Lower lobe of right lung (tissue), 2 donors: ENCODE measurements around the gene CA10. TPM values are rescaled to one million over a fixed set of nuclear protein-coding genes. Genes with fewer than 3 reads are reported as not detected.

Source experiments
- ATAC-seq, 2 donors: fragments of 200-7000 bp; cut with Tn5 transposase; one replicate each; pipeline ENCODE4 v1.9.1; 2020 to 2022; ENCODE audit warnings: mild to moderate bottlenecking in 2 of 2, moderate library complexity in 2 of 2
- DNase-seq: peaks from one replicate; pipeline ENCODE4 v3.0.0-alpha.2; 2020
- H3K27ac ChIP-seq: fragments of 200-600 bp; one replicate; pipeline ENCODE4 v1.8.0; 2022
- H3K27me3 ChIP-seq: fragments of 200-600 bp; one replicate; pipeline ENCODE4 v1.8.0; 2022; ENCODE audit warnings: low read depth
- H3K36me3 ChIP-seq: fragments of 200-600 bp; one replicate; pipeline ENCODE4 v1.8.0; 2022; ENCODE audit warnings: mild to moderate bottlenecking
- H3K4me1 ChIP-seq: fragments of 200-600 bp; one replicate; pipeline ENCODE4 v1.8.0; 2022
- H3K4me3 ChIP-seq: fragments of 200-600 bp; one replicate; pipeline ENCODE4 v1.8.0; 2022; ENCODE audit warnings: mild to moderate bottlenecking
- H3K9me3 ChIP-seq: fragments of 200-600 bp; one replicate; pipeline ENCODE4 v1.8.0; 2022
- intact Hi-C: fragments of 100-400 bp; cut with DNase I; formaldehyde crosslinking; loops from one replicate; pipeline ENCODE4 v1.11.0; 2022
- total RNA-seq: library from RNA; stranded (reverse); fragmentation: NEBNext Ultra II Directional; extraction: Animal tissue kit (Norgen Biotek cat#: 25700); gene quantifications from one replicate; pipeline ENCODE4 v1.2.1, GENCODE V29; 2021
- TF ChIP-seq, protein P1 (sequence below): fragments of 200-600 bp; IDR thresholded peaks from one replicate; pipeline ENCODE4 v1.8.0; 2022; ENCODE audit warnings: antibody characterized with exemption, mild to moderate bottlenecking
- donor health status: DM: no; HTN: yes; CAD: no; lungs with severe emphysema.

The CA10 gene
- total RNA-seq, 1 donor from 2014 or later = not detected

DNA sequence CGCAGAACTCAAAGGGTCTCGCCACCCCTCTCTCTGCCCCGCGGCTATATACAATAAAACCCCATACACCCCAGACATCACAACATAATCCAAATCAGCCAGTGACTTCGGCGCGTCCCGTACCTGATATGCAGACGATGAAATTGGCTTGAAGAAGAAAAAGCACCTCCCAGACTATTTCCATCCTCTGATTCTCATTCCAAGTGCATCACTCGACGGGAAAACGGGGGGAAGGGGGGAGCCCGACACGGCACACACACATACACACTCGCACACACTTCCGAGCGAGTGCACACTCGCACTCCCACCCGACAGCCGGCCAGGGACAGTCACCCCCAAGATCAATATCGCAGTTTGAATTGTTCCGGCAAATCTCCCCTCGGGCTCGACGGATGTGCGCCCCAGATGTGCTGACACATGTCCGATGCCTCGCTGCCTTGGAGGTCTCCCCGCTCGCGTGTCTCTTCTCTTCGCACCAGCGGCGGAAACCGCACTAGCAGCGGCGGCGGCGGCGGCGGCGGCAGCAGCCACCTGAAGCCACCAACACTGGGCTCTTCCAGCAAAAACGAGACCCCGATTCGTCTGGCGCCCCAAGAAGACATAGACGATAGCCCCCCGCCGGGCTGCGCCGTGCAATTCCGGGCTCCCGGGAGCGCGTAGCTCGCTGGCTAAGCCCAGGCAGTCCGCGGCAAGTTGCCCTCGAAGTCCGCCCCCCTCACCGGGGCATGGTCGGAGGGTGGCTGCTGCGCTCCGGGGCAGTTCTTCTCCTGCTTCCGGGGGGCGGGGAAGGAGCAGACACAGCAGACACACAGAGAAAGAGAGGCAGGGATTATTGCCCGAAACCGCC, 688 bp downstream of the CA10 start:
- H3K27me3 ChIP-seq = peaks cover 56% of the 10 kb centered on the region
- H3K36me3 ChIP-seq = no peaks in the 10 kb centered on the region
- H3K27ac ChIP-seq = no peak overlapping the region
- intact Hi-C loops = no loop called here
- ATAC-seq (no peak), DNase-seq (no peak)
- no peaks in the 10 kb centered on the region for H3K9me3 ChIP-seq
- H3K4me3 ChIP-seq = peak overlapping the region; percentile 3
- TF ChIP-seq, protein P1, sequence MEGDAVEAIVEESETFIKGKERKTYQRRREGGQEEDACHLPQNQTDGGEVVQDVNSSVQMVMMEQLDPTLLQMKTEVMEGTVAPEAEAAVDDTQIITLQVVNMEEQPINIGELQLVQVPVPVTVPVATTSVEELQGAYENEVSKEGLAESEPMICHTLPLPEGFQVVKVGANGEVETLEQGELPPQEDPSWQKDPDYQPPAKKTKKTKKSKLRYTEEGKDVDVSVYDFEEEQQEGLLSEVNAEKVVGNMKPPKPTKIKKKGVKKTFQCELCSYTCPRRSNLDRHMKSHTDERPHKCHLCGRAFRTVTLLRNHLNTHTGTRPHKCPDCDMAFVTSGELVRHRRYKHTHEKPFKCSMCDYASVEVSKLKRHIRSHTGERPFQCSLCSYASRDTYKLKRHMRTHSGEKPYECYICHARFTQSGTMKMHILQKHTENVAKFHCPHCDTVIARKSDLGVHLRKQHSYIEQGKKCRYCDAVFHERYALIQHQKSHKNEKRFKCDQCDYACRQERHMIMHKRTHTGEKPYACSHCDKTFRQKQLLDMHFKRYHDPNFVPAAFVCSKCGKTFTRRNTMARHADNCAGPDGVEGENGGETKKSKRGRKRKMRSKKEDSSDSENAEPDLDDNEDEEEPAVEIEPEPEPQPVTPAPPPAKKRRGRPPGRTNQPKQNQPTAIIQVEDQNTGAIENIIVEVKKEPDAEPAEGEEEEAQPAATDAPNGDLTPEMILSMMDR = no peak
- H3K4me1 ChIP-seq = peaks cover 4% of the 10 kb centered on the region

DNA sequence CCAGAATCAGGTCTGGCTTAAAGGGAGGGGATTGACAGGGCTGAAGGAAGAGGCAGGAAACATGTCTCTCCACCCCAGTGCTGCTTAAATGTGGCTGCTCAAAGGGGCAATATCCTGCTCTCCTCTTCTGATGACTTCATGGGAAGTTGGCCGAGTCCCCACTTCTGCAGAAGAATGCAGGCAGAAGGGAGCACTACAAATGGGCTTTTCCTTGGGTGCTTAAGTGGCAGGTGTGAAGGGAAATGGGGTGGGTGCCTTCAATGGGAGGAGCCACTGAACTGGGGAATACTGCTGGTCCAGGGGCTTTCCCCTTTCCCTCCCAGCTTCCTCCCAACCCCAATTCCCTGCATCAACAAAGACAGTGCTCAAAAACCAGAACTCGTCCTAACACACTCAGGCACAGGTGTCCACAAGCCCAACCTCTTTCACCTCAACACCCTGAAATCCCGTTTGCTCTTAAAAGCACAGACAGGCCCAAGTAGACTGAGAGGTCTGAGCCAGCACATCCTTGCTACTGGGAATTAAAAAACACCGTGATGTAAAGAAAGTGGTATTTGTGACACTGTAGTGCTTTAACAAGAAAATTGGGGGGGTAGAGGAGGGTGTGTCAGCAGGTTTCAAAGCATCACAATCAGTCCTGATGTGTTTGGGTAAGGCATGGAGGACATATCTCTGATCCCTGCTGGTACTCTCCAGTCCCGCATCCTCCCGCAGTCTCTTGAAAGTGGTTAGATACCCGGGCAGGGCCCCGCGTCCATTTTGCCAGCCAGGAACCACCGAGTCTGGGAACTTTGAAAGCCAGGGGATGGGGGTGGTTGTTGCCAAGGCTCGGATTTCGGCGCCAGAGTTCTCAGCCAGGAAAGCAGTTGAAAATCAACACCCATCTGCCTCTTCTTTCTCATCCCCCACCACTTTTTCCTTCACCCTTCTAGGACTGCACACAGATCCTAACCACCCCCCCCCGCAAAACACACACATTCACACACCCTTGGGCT, 1.6 kb downstream of the CA10 start:
- Histone ChIP-seq H3K27me3 (peaks cover 51% of the 10 kb centered on the region), H3K9me3 (no peaks in the 10 kb centered on the region), H3K4me3 (no peak overlapping the region), H3K36me3 (no peaks in the 10 kb centered on the region), H3K4me1 (peaks cover 4% of the 10 kb centered on the region), H3K27ac (no peak overlapping the region)
- DNase-seq (no peak), ATAC-seq (no peak)
- TF ChIP-seq, protein P1 = no peak
- intact Hi-C loops = no loop called here

DNA sequence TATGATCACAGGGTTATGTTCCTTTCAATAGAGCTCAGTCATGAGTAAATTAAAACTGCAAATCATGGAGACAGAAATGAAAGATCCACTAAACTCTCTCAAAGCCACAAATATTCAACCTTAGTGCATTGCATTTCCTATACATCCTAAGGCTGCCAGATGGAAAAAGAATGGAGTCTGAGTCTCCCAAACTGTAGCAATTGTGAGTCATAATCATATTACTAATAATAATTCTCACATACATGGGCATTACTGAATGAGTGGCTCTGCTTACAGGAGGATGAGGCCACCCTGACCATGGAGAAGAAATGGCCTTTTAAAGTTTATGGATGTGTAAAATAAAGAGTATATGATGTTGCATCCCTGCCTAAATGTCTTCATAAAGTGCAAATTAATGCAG, 3.2 kb downstream of the CA10 start:
- no peak for ATAC-seq
- TF ChIP-seq, protein P1 = no peak
- H3K27me3 ChIP-seq = peaks cover 36% of the 10 kb centered on the region
- no peak overlapping the region for H3K4me3 ChIP-seq
- no peak overlapping the region for H3K27ac ChIP-seq
- intact Hi-C loops = no loop called here
- peaks cover 4% of the 10 kb centered on the region for H3K4me1 ChIP-seq
- no peaks in the 10 kb centered on the region for H3K9me3 ChIP-seq
- DNase-seq = no peak
- no peaks in the 10 kb centered on the region for H3K36me3 ChIP-seq

DNA sequence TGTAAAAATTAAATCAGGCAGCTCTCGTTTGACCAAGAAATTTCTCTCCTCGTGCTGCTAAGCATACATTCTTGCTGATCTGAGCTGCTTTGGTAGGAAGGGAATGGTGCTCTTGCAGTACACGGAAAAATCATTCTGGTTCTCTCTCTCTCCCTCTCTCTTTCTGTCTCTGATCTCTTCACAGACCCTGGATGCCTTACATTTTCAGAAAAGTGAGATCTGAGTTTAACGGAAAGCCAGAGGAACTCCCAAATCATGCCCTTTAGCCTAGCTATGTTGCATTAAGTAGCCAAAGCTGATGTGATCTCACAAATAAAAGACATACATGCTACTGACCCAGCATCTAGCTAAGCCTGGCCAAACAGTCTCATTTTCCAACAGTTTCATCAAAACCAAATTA, 4.0 kb downstream of the CA10 start:
- H3K4me3 ChIP-seq = no peak overlapping the region
- TF ChIP-seq, protein P1 = no peak
- intact Hi-C loops = no loop called here
- DNase-seq (no peak), ATAC-seq (no peak)
- peaks cover 28% of the 10 kb centered on the region for H3K27me3 ChIP-seq
- H3K36me3 ChIP-seq = no peaks in the 10 kb centered on the region
- peaks cover 4% of the 10 kb centered on the region for H3K4me1 ChIP-seq
- H3K9me3 ChIP-seq = no peaks in the 10 kb centered on the region
- no peak overlapping the region for H3K27ac ChIP-seq

DNA sequence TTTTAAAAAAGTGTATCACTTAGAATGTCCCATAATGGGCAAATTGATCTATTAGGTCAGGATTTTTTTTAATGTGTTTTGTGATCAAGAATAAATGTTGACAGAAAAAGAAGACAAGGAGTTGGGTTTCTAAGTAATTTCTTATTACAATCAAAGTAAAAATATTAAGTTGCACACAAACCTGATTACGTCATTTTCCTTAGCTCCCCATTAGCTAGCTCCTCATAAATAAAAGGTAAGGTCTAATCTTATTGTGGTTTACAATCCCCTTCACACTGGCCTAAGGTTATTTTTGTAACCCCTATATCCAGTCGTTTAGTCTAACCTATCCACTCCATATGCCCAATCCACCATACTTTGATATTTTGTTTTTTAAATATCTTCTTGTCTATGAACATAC, 7.6 kb downstream of the CA10 start:
- intact Hi-C loops = no loop called here
- H3K27ac ChIP-seq = no peak overlapping the region
- no peaks in the 10 kb centered on the region for H3K9me3 ChIP-seq
- no peaks in the 10 kb centered on the region for H3K36me3 ChIP-seq
- no peaks in the 10 kb centered on the region for H3K4me1 ChIP-seq
- TF ChIP-seq, protein P1 = no peak
- no peak overlapping the region for H3K4me3 ChIP-seq
- H3K27me3 ChIP-seq = no peaks in the 10 kb centered on the region
- DNase-seq (no peak), ATAC-seq (no peak)
